ENCODE data around the gene ENOX1. TPM values are rescaled to one million over a fixed set of nuclear protein-coding genes. Genes with fewer than 3 reads are reported as not detected.

ENOX1 gene
- total and polyA plus RNA-seq, 2 of the 13 experiments (the other 11 are each of a cell fraction or from before 2014, with no cell fraction given), result not detected

- FAIRE-seq, result no peak
- Histone ChIP-seq H3K27ac (ENCODE audit: extremely low read length, insufficient read depth, low read length) (no peak overlapping the region), H3K36me3 (replicated peaks in 1 of 2; ENCODE audit: control insufficient read depth in 1 of 2, insufficient read depth in 2 of 2, low read length in 2 of 2) (no peaks in the 10 kb centered on the region), H3K79me2 (ENCODE audit: insufficient read depth, low read length) (no peaks in the 10 kb centered on the region), H3K9ac (ENCODE audit: insufficient read depth, low read depth, low read length) (no peak overlapping the region), H3K9me3 (ENCODE audit: low read length) (no peaks in the 10 kb centered on the region), H3K4me3 (replicated peaks in 1 of 3; ENCODE audit: insufficient read depth in 1 of 3, low read depth in 2 of 3, low read length in 3 of 3) (no peak overlapping the region), H3K27me3 (ENCODE audit: control insufficient read depth in 1 of 2, insufficient read depth in 2 of 2, low read length in 2 of 2) (no peaks in the 10 kb centered on the region), H4K20me1 (ENCODE audit: insufficient read depth, low read length) (no peaks in the 10 kb centered on the region), H2AFZ (ENCODE audit: low read length) (no peak overlapping the region), H3K4me2 (ENCODE audit: low read depth, low read length) (no peak overlapping the region), H3K4me1 (ENCODE audit: insufficient read depth, low read length) (no peaks in the 10 kb centered on the region)
- intact Hi-C loops (cut with micrococcal nuclease; ENCODE audit: unreplicated experiment) (no loop called here), in situ Hi-C loops (cut with HindIII; ENCODE audit: extremely low pct_ligation_motif_present, low pct_unique_long_range_greater_than_20kb) (no loop called here)
- ChIA-PET CTCF (ENCODE audit: low intra/inter-chr PET ratio, low total read pairs) (no interaction called here), POLR2A (no interaction called here)
- TF ChIP-seq USF2 (IDR thresholded peaks at IDR 0.05; ENCODE audit: low read depth, low read length) (no peak), USF2 (CRISPR knock-in tag; IDR thresholded peaks at IDR 0.05; ENCODE audit: borderline replicate concordance) (no peak), THYN1 (CRISPR knock-in tag; IDR thresholded peaks at IDR 0.05; ENCODE audit: borderline replicate concordance, low read depth) (no peak), ZNF710 (CRISPR knock-in tag; IDR thresholded peaks at IDR 0.05; ENCODE audit: borderline replicate concordance) (no peak), ZNF605 (CRISPR knock-in tag; IDR thresholded peaks at IDR 0.05) (no peak), NR2F1 (CRISPR knock-in tag; IDR thresholded peaks at IDR 0.05) (no peak), PAXIP1 (CRISPR knock-in tag; conservative IDR thresholded peaks at IDR 0.05) (no peak), SRSF9 (IDR thresholded peaks at IDR 0.05; ENCODE audit: borderline replicate concordance, insufficient read depth, low read depth, low read length, poor library complexity, severe bottlenecking) (no peak), TAF1 (CRISPR knock-in tag; IDR thresholded peaks at IDR 0.05) (no peak), ETV5 (CRISPR knock-in tag; IDR thresholded peaks at IDR 0.05; ENCODE audit: borderline replicate concordance) (no peak), NCOA2 (CRISPR knock-in tag; IDR thresholded peaks at IDR 0.05) (no peak), ZNF670 (CRISPR knock-in tag; IDR thresholded peaks at IDR 0.05; ENCODE audit: borderline replicate concordance) (no peak)
- ATAC-seq, result no peak
- no peak for DNase-seq (ENCODE audit: low spot score)
- no TSS peak for BruUV-seq (replicated peaks)
- 14% methylated on average over 4 of the region's 4 CpGs for WGBS (ENCODE audit: low lambda C conversion rate)
Observed at GRCh38 chr13:43346427-43346826, 440.3 kb downstream of the ENOX1 start.

All from HepG2 (cell line).